ENCODE measurements around the gene ERGIC1.
A peak's percentile ranks its signal among the peaks of the same experiment; 100 is the strongest.

Gene ERGIC1

GRCh38 chr5:172866378-172866777 lies 32.3 kb downstream of the ERGIC1 start:
- no peak for DNase-seq (ENCODE audit: low read depth)

DNA sequence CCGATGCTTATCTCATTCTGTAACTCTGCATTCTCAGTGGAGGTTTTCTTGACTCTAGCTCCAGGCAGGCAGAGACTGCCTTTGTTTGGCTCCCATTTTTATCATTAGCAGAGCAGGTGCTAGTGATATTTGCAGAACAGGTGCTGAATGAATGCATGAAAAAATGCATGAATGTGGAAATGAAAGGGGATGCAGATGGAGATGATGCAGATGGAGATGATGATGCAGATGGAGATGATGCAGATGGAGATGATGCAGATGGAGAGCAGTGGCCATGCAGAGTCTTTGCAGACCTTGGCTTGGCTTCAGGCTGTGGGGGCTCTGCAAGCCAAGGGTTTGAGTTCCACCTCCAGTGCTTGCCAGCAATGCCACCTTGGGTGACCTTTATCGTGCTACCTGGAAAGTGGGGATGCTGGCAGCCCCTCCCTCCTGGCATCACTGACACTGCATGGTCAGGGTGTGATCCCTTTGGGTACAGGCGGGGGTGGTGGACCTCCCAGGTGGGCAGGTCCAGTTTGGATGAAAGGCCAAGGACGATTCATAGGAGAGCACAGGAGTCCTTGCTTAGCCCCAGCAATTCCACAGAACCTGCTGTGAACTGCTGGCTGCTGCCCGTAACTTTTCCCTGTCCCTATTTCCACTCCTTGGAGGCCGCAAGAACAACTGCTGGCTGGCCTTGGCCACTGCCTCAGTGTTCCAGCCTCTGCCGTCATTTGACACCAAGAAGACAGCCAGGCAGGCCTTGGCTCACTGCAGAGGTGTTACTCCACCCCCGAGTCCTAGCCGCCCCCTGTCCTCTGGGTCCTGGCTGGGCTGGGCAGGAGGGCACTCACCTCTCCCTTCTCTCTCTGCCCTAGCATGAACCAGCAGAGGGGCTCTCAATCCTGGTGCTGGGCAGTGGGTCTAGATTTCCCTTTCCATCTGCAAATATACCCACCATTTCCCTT lies 33.0 kb downstream of the ERGIC1 start:
- no peak for DNase-seq (ENCODE audit: low read depth)

DNA sequence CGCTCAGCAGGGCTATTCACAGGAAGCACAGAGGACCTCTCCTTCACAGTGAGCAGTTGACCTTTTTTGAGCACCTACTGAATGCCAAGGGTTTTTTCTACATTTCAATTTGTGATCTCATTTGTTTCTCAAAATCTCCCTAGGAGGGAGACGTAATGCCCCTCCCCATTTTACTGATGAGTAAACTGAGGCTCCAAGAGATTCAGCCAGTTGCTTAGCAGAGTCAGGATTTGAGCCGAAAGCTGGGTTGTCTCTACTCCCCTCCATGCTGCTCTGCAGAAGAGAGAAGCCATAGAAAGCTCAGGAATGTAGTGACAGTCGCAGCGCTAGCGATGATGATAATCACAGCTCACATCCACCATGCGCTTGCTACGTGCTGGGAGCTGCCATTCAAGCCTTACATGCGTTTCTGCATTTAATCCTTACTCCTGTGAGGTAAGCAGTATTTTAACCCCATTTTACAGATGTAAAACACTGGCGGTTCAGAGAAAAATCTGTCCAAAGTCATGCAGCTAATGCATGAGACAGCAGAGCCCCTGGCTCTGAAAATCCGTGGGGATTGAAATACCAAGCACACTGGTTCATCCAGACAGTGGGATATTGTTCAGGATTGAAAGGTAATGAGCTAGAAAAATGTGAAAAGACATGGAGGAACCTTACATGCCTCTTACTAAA lies 33.8 kb downstream of the ERGIC1 start:
- DNase-seq (ENCODE audit: low read depth), result no peak

GRCh38 chr5:172868436-172868923 lies 34.4 kb downstream of the ERGIC1 start:
- DNase-seq (ENCODE audit: low read depth), result no peak

GRCh38 chr5:172868924-172869591 lies 35.0 kb downstream of the ERGIC1 start:
- DNase-seq (ENCODE audit: low read depth), result no peak

DNA sequence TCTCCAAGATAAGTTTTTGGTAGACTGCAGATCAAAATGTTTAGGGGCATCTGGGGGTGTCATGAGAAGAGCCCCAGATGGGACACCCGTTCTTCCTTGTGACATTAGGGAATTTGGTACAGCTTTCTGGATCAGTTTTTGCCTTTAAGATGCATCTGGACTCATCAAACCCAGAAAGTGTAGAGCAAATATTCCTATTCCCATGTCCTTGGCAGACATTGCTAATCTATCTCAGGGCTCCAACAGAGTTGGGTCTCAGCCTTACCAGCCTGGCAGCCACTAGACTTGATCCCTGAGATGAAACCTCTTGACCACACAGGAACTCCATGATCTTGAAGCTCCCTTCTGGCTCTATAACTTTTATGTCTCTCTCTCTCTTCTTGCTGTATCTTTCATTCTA lies 35.6 kb downstream of the ERGIC1 start:
- DNase-seq (ENCODE audit: low read depth), result no peak

- peak; percentile 93 for DNase-seq (ENCODE audit: low read depth)
Measured at GRCh38 chr5:172870291-172870714, 36.3 kb downstream of the ERGIC1 start.

DNA sequence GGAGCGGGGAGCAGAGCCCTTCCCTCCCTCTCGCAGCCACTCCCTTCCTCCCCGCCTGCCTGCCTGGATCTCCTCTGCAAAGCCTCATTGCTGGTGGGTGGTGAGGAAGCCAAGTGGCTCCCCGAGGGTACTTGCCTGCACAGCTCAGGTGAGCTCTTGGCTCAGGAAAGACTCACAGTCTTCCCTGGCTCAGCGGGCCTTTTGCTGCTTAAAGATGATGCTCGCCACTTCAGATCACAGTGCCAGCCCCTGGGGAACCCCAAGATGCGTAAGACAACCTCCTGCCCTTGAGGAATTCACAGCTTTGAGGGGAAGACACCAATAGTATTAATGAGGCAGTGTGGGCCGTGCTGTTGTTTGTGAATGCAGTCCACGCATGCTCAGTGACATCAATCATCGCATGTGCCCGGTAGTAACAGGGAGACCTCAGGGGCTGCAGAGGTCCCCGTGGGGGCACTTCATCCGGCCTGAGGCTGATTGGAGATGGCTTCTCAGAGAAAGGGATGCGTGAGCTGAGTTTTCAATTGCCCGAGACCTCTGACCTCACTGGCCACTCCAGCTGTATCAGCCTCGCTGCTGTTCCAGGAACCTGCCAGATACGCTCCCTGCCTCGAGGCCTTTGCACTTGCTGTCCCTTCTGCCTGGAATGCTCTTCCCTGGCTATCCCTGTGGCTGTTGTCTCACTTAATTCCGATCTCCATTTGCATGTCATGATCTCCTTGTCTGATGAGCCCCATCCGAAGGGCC lies 36.8 kb downstream of the ERGIC1 start:
- DNase-seq (ENCODE audit: low read depth), result no peak

- DNase-seq (ENCODE audit: low read depth), result no peak
Measured at GRCh38 chr5:172871536-172871935, 37.5 kb downstream of the ERGIC1 start.

DNA sequence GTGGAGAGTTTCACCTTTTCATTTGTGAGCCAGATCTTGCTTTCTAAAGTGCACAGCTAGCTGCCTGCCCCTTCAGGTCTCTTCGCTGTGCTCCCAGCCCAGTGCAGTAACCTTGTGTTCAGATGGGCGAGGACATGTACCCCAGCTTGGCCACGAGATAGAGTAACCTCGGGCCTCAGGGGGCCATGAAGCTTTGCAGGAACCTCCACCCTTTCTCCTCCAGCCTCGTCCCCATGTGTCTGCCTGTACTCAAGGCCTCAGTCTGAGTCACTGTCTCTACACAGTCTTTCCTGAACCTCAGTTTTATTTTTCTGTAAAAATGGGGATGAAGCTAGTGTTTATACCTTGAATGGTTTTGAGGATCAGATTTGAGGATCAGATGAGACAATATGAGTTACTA lies 37.9 kb downstream of the ERGIC1 start:
- no peak for DNase-seq (ENCODE audit: low read depth)

GRCh38 chr5:172872997-172873491 lies 39.0 kb downstream of the ERGIC1 start:
- DNase-seq (ENCODE audit: low read depth), result no peak

GRCh38 chr5:172873513-172873912 lies 39.5 kb downstream of the ERGIC1 start:
- DNase-seq (ENCODE audit: low read depth), result no peak

GRCh38 chr5:172874647-172875504 lies 40.8 kb downstream of the ERGIC1 start:
- DNase-seq (ENCODE audit: low read depth), result no peak

GRCh38 chr5:172875505-172876279 lies 41.6 kb downstream of the ERGIC1 start:
- DNase-seq (ENCODE audit: low read depth), result no peak

DNA sequence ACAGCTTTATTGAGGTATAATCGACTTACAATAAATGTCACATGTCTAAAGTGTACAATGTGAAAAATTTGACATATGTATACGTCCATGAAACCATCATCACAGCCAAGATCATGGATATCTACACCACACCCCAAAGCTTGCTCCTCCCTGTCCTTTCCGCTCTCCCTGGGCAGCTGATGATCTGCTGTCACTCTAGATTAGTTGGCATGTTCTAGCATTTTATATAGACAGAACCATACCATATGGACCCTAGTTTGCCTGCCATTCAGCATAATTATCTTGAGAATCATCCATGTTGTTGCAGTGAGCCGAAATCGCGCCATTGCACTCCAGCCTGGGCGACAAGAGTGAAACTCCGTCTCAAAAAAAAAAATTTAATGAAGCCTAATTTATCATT lies 42.5 kb downstream of the ERGIC1 start:
- DNase-seq (ENCODE audit: low read depth), result no peak

GRCh38 chr5:172877466-172878260 lies 43.6 kb downstream of the ERGIC1 start:
- no peak for DNase-seq (ENCODE audit: low read depth)

- DNase-seq (ENCODE audit: low read depth), result no peak
Measured at GRCh38 chr5:172878585-172878932, 44.5 kb downstream of the ERGIC1 start.

DNA sequence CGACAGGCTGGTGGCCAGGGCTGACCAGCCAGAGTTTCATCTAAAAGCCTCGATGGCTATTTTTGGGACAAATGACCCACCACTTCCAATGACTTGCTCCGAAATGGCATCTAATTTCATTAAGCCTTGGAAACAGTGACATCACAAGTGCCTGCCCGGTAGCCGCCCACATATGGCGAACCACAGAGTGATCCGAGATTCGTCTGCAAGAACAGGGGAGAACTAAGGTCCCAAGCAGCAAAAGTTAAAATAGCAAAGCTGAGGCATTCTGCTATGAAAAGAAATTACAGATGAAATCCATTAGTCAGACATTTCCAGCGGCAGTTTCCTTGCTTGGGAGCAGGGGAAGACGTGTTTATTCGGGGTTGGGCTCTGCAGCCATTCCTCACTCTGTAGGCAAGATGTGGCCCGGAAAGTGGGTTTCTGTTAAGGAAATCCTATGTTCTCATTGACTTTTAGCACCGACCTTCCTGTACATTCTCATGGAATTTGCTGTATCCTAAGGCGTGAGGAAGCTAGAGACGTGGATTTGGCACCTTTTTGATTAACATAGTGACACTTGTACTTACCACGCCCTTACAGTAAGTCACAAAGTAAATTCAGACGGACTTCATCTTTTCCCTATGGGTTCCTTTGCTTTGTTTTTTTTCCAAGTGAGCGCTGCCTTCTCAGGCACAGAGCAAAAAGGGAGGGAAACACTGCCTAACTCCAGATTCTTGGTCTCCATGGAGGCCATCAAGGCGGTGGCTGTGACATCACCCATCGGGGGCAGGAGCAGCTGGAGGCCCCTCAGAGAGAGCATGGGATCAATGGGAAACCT lies 45.1 kb downstream of the ERGIC1 start:
- no peak for DNase-seq (ENCODE audit: low read depth)

All from non-pigmented ciliary epithelial cell (primary cell).